ENCODE results near the gene FAM193A. TPM values are rescaled to one million over a fixed set of nuclear protein-coding genes. Genes with fewer than 3 reads are reported as not detected.
"Not testable (repeated sequence)": the region's sequence is repeated elsewhere in the genome, so short reads cannot be mapped to it uniquely, and the experiment has no call there.

Gene FAM193A
- total and polyA plus RNA-seq, 12 donors, result 7.5 to 20.6 (median 15.9) TPM

DNA sequence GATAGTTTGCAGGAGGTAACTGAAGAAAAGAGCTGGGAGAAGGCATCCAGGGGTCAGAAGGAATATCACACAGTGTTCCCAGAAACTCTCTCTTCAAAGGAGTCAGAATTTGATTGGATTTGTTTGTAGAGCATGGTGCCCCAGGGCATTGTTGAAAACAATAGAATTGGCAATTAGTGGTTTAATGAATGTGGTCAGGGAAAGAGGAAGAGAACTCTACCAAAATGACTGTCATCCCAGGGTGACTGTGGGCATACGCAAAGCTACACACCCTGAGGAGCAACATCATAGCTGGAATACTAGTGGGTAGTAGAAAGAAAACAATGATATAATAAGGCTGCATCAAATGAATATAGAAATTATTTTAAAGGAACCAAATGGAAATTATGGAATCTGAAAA, 198.2 kb downstream of the FAM193A start:
- Histone ChIP-seq H3K27ac (no peak overlapping the region), H3K27me3 (no peaks in the 10 kb centered on the region), H3K4me3 (no peak overlapping the region), H3K4me1 (peaks cover 0 to 6% (median 0%) of the 10 kb centered on the region in 9 donors), H3K9me3 (peaks cover 0 to 20% (median 0%) of the 10 kb centered on the region in 11 donors), H3K36me3 (peaks cover 0 to 46% (median 23%) of the 10 kb centered on the region in 9 donors)
- TF ChIP-seq, protein P1, sequence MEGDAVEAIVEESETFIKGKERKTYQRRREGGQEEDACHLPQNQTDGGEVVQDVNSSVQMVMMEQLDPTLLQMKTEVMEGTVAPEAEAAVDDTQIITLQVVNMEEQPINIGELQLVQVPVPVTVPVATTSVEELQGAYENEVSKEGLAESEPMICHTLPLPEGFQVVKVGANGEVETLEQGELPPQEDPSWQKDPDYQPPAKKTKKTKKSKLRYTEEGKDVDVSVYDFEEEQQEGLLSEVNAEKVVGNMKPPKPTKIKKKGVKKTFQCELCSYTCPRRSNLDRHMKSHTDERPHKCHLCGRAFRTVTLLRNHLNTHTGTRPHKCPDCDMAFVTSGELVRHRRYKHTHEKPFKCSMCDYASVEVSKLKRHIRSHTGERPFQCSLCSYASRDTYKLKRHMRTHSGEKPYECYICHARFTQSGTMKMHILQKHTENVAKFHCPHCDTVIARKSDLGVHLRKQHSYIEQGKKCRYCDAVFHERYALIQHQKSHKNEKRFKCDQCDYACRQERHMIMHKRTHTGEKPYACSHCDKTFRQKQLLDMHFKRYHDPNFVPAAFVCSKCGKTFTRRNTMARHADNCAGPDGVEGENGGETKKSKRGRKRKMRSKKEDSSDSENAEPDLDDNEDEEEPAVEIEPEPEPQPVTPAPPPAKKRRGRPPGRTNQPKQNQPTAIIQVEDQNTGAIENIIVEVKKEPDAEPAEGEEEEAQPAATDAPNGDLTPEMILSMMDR (IDR thresholded peaks at IDR 0.05), result no peak
- intact Hi-C loops (cut with DNase I), result no loop called here
- no peak for ATAC-seq
- no peak for DNase-seq
- WGBS, 2 donors, result 84 to 89% methylated on average over 1 of the region's 1 CpG

DNA sequence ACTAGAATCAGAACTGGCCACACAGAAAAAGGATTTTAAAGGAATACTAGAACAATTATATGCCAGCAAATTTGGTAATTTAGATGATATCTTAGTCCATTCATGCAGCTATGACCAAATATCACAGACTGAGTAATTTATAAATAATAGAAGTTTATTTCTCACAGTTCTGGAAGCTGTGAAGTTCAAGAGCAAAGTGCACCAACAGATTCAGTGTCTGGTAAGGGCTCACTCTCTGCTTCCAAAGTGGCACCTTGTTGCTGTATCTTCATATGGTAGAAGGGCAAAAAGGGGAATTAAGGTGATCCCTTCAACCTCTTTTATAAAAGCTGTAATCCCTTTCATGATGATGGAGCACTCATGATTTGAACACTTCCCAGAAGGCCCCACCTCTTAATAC, 199.4 kb downstream of the FAM193A start:
- Histone ChIP-seq H3K27me3 (no peaks in the 10 kb centered on the region), H3K4me1 (peaks cover 0 to 6% (median 0%) of the 10 kb centered on the region in 9 donors), H3K4me3 (no peak overlapping the region), H3K36me3 (peaks cover 0 to 41% (median 23%) of the 10 kb centered on the region in 9 donors), H3K9me3 (peaks cover 0 to 20% (median 0%) of the 10 kb centered on the region in 11 donors), H3K27ac (no peak overlapping the region)
- intact Hi-C loops (cut with DNase I), result no loop called here
- no peak for ATAC-seq
- DNase-seq, result no peak
- TF ChIP-seq, protein P1 (IDR thresholded peaks at IDR 0.05), result no peak

DNA sequence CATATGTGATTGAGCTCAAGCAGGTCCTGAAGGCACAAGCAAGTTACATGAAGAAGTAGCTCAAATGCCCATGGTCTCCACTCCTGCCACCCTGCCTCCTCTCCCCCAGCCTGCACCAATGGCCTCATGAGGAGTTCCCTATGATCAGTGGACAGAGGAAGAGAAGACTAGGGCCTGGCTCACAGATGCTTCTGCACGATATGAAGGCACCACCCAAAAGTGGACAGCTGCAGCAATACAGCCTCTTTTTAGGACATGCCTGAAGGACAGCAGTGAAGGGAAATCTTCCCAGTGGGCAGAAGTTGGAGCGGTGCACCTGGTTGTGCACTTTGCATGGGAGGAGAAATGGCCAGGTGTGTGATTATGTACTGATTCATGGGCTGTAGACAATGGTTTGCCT, 201.8 kb downstream of the FAM193A start:
- Histone ChIP-seq H3K36me3 (peaks cover 0 to 34% (median 2%) of the 10 kb centered on the region in 9 donors), H3K9me3 (peaks cover 0 to 20% (median 0%) of the 10 kb centered on the region in 11 donors)
- 95 to 100% methylated on average over 2 of the region's 2 CpGs for WGBS, 2 donors
- DNase-seq; H3K4me3 ChIP-seq; H3K4me1 ChIP-seq; ATAC-seq; H3K27me3 ChIP-seq; intact Hi-C loops (cut with DNase I); H3K27ac ChIP-seq: not testable (repeated sequence)

DNA sequence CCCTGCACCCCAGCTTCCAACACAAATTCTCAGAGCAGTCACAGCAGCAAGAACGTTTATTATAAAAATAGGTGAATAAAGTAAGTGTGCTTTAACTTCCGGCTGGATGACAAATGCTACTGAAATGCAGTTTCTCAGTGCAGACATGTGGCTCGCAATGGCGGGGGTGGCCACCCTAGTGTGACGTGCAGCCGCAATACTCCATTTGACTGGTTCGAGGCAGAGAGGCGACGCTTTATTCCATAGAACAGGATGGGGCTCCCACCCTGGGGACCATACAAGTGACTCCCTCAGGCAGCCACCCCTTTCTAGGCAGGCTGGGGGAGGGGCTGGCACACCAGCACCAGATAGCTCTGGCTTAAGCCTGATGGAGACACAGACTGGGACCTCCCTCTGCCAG, 205.2 kb downstream of the FAM193A start:
- intact Hi-C loops (cut with DNase I), result no loop called here
- no peak for DNase-seq
- no peaks in the 10 kb centered on the region for H3K27me3 ChIP-seq
- no peak for ATAC-seq
- TF ChIP-seq, protein P1 (IDR thresholded peaks at IDR 0.05), result no peak
- H3K36me3 ChIP-seq, result peaks cover 0 to 60% (median 20%) of the 10 kb centered on the region in 9 donors
- no peak overlapping the region for H3K27ac ChIP-seq
- H3K9me3 ChIP-seq, result peaks cover 0 to 5% (median 0%) of the 10 kb centered on the region in 11 donors
- H3K4me1 ChIP-seq, result peaks cover 0 to 18% (median 8%) of the 10 kb centered on the region in 9 donors
- WGBS, 2 donors, result 88 to 92% methylated on average over 9 of the region's 9 CpGs
- H3K4me3 ChIP-seq, result no peak overlapping the region

DNA sequence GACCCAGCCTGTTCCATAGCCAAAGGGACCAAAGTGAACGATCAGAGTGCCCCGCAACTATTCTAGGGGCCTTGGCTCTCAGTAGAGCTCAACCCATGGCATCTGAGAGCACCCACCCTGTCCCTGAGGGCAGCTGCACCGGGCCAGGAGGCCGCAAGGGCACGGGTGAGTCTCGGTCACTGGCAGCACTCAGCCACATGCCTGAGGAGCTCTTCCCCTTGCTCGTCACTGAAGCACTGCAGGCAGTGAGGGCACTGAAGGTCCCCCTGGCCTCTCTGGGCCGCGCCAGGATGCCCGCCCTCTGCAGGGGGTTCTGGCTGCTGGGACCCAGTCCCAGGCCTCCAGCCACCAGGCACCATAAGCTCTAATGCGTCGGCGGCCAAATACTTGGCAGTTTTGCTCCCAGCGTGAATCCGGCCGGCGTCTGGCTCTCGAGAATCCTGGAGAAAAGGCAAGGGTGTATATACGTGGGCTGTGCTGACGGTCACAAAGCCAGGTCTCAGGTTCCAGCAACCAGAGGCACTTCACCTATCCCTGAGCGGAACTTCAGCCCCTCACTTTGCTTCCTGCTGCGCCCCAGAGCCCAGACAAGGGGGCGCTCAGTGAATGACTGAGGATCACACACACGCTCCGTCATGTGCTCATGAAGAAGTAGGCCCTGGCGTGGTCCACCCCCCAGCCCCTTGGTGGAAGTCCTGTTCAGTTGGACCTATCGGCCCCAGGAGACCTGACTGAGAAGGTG, 205.8 kb downstream of the FAM193A start:
- TF ChIP-seq, protein P1 (IDR thresholded peaks at IDR 0.05), result no peak
- Histone ChIP-seq H3K27ac (no peak overlapping the region), H3K36me3 (peaks cover 0 to 66% (median 22%) of the 10 kb centered on the region in 9 donors), H3K27me3 (no peaks in the 10 kb centered on the region), H3K9me3 (no peaks in the 10 kb centered on the region), H3K4me1 (peaks cover 0 to 25% (median 14%) of the 10 kb centered on the region in 9 donors), H3K4me3 (no peak overlapping the region)
- intact Hi-C loops (cut with DNase I), result no loop called here
- WGBS, 2 donors, result 91 to 94% methylated on average over 27 of the region's 27 CpGs
- DNase-seq (no peak), ATAC-seq (no peak)

Data from heart right ventricle (tissue), 16 donors.